Adrenal gland (tissue), 5 donors: ENCODE data around the gene HS3ST4.

Experiments used
- POLR2A ChIP-seq, 2 donors: fragments of 450-650 bp; IDR thresholded peaks; one replicate each; pipeline ENCODE4 v1.6.1; 2017; ENCODE audit warnings: antibody characterized with exemption in 2 of 2, mild to moderate bottlenecking in 2 of 2, moderate library complexity in 1 of 2
- TF ChIP-seq, protein P1 (sequence below), 6 experiments: fragments of 450-650 bp in 4 of 6; fragments of 200-600 bp in 2 of 6; sonication (generic) in 1 of 6; IDR thresholded peaks; 1 replicate in 5 of 6; 2 replicates in 1 of 6; pipeline versions ENCODE4 v1.5.1 to v1.8.0; 2016 to 2021; ENCODE audit warnings: antibody characterized with exemption in 6 of 6, mild to moderate bottlenecking in 2 of 6, moderate library complexity in 1 of 6
- donor health status: DM: no; HTN: no; CAD: no.

DNA sequence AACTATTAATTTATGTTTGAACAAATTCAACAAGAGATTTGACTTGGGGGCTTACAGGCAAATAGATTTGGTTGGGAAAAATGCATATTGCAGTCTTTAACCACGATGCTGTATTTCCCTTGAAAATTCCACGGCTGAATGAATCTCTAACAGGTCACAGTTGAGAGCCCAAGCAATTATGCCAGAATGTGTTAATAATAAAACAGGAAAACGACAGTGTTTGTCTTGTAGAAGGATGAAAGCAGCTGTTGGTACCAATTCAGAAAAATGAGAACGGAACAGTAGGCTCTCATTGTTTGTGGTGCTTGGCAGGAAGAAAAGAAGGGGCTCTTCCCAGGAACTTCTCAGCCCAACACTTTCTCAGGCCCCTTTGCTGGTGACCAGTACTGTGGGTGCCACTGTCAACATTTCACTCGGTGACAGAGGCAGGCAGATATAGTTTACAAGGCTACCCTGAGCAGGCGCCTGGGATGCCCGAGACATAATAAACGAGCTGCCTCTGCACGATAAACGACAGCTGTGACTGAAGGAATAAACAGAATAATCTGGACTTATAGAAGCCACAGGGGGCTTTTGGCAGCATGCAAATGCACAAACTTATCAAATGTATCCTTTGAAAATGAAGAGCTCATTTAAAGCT lies 387.1 kb downstream of the HS3ST4 start:
- TF ChIP-seq, protein P1, sequence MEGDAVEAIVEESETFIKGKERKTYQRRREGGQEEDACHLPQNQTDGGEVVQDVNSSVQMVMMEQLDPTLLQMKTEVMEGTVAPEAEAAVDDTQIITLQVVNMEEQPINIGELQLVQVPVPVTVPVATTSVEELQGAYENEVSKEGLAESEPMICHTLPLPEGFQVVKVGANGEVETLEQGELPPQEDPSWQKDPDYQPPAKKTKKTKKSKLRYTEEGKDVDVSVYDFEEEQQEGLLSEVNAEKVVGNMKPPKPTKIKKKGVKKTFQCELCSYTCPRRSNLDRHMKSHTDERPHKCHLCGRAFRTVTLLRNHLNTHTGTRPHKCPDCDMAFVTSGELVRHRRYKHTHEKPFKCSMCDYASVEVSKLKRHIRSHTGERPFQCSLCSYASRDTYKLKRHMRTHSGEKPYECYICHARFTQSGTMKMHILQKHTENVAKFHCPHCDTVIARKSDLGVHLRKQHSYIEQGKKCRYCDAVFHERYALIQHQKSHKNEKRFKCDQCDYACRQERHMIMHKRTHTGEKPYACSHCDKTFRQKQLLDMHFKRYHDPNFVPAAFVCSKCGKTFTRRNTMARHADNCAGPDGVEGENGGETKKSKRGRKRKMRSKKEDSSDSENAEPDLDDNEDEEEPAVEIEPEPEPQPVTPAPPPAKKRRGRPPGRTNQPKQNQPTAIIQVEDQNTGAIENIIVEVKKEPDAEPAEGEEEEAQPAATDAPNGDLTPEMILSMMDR (IDR thresholded peaks at IDR 0.05), result no peak
- TF ChIP-seq POLR2A (IDR thresholded peaks at IDR 0.05), result no peak
